Cardiac muscle cell (in vitro differentiated cells and primary cell): ENCODE data around the gene IZUMO4. TPM values are rescaled to one million over a fixed set of nuclear protein-coding genes. Genes with fewer than 3 reads are reported as not detected.

Experiments used
- DNase-seq, 2 donors: peaks; one replicate each; pipeline versions ENCODE4 v3.0.0 to v3.0.0-alpha.2; 2010 to 2017; ENCODE audit warnings: low read depth in 1 of 2, low spot score in 1 of 2
- H3K27ac ChIP-seq: fragments of 200-600 bp; sonication (generic); 2 replicates; pipeline ENCODE4 v1.5.1; 2016
- H3K27me3 ChIP-seq: fragments of 200-600 bp; sonication (generic); 2 replicates; pipeline ENCODE4 v1.6.0; 2016; ENCODE audit warnings: control low read depth
- H3K36me3 ChIP-seq: fragments of 200-600 bp; sonication (generic); 2 replicates; pipeline ENCODE4 v1.5.1; 2016; ENCODE audit warnings: control low read depth
- H3K4me1 ChIP-seq: fragments of 200-600 bp; sonication (generic); 2 replicates; pipeline ENCODE4 v1.8.1; 2017; ENCODE audit warnings: low read depth, mild to moderate bottlenecking, mixed run types
- H3K4me3 ChIP-seq: fragments of 200-600 bp; sonication (generic); 2 replicates; pipeline ENCODE4 v1.5.1; 2016; ENCODE audit warnings: mild to moderate bottlenecking
- H3K9me3 ChIP-seq: fragments of 200-600 bp; sonication (generic); 2 replicates; pipeline ENCODE4 v1.5.1; 2017; ENCODE audit warnings: low read depth, mild to moderate bottlenecking, control low read depth
- CTCF ChIP-seq: IDR thresholded peaks from 2 replicates; pipeline ENCODE4 v1.5.1; 2012; ENCODE audit warnings: low read depth, mild to moderate bottlenecking, low read length
- polyA plus RNA-seq: library from polyadenylated mRNA; unstranded; fragments of >200 nt; fragmentation: Nextera tagmentation; extraction: Ambion mirVana; gene quantifications from 2 replicates; pipeline ENCODE4 v1.2.1, GENCODE V29; 2016
- total RNA-seq: library from RNA; depleted of rRNA; stranded (reverse); fragments of >200 nt; gene quantifications from 2 replicates; pipeline ENCODE4 v1.2.3, GENCODE V29; 2016

IZUMO4 gene
- total and polyA plus RNA-seq, 2 experiments from 2014 or later: 2.6 to 10.5 TPM

GRCh38 chr19:2120821-2121220 is 24.1 kb downstream of the IZUMO4 start:
- Histone ChIP-seq H3K27ac (no peak overlapping the region), H3K4me1 (no peaks in the 10 kb centered on the region), H3K4me3 (no peak overlapping the region), H3K27me3 (no peaks in the 10 kb centered on the region), H3K9me3 (no peaks in the 10 kb centered on the region), H3K36me3 (peaks cover 56% of the 10 kb centered on the region)
- DNase-seq: no peak
- TF ChIP-seq CTCF: no peak

GRCh38 chr19:2121416-2122051 is 24.8 kb downstream of the IZUMO4 start:
- TF ChIP-seq CTCF: no peak
- no peak for DNase-seq
- Histone ChIP-seq H3K9me3 (no peaks in the 10 kb centered on the region), H3K27ac (no peak overlapping the region), H3K4me3 (no peak overlapping the region), H3K4me1 (no peaks in the 10 kb centered on the region), H3K27me3 (no peaks in the 10 kb centered on the region), H3K36me3 (peaks cover 49% of the 10 kb centered on the region)

DNA sequence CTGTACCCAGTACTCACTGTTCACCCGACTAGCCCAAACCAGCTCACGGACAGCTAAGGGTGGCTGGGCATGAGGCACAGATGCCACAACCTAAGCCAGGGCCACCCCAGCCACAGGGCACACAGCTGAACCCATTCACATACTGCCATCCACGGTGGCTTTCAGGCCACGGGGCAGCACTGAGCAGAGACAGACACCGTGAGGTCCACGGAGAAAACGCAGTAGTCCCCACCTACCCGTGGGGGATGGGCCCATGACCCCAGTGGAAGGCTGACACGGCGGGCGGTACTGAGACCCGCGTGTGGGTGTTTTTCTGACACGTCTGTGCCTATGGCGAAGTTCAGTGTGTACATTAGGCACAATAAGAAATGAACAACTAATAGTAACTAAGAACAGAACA is 25.5 kb downstream of the IZUMO4 start:
- H3K27ac ChIP-seq: no peak overlapping the region
- no peaks in the 10 kb centered on the region for H3K9me3 ChIP-seq
- no peak overlapping the region for H3K4me3 ChIP-seq
- TF ChIP-seq CTCF: no peak
- no peak for DNase-seq
- H3K36me3 ChIP-seq: peaks cover 47% of the 10 kb centered on the region
- H3K27me3 ChIP-seq: no peaks in the 10 kb centered on the region
- H3K4me1 ChIP-seq: no peaks in the 10 kb centered on the region

GRCh38 chr19:2122982-2123381 is 26.3 kb downstream of the IZUMO4 start:
- no peak overlapping the region for H3K27ac ChIP-seq
- no peaks in the 10 kb centered on the region for H3K4me1 ChIP-seq
- no peaks in the 10 kb centered on the region for H3K9me3 ChIP-seq
- no peak for TF ChIP-seq CTCF
- H3K4me3 ChIP-seq: no peak overlapping the region
- H3K27me3 ChIP-seq: no peaks in the 10 kb centered on the region
- H3K36me3 ChIP-seq: peaks cover 42% of the 10 kb centered on the region
- DNase-seq: no peak

GRCh38 chr19:2123682-2124387 is 27.1 kb downstream of the IZUMO4 start:
- Histone ChIP-seq H3K4me3 (no peak overlapping the region), H3K4me1 (no peaks in the 10 kb centered on the region), H3K9me3 (no peaks in the 10 kb centered on the region), H3K27me3 (no peaks in the 10 kb centered on the region), H3K36me3 (peaks cover 38% of the 10 kb centered on the region), H3K27ac (no peak overlapping the region)
- no peak for TF ChIP-seq CTCF
- DNase-seq: peak; percentile 9 to 59
